Ovary (tissue), 3 donors: Measurements from ENCODE around the gene MROH8.
"Not testable (repeated sequence)": the region's sequence is repeated elsewhere in the genome, so short reads cannot be mapped to it uniquely, and the experiment has no call there.

ENCODE experiments used
- EP300 ChIP-seq: sonication (generic); formaldehyde crosslinking; IDR thresholded peaks from one replicate; pipeline ENCODE4 v1.6.1; 2017; ENCODE audit warnings: antibody characterized with exemption
- POLR2A ChIP-seq: fragments of 450-650 bp; IDR thresholded peaks from one replicate; pipeline ENCODE4 v1.6.1; 2017; ENCODE audit warnings: antibody characterized with exemption, mild to moderate bottlenecking, moderate library complexity
- TF ChIP-seq, protein P1 (sequence below), 3 donors: fragments of 450-650 bp in 2 of 3; fragments of 200-600 bp in 1 of 3; IDR thresholded peaks; one replicate each; pipeline versions ENCODE4 v1.5.1 to v1.8.0; 2016 to 2022; ENCODE audit warnings: antibody characterized with exemption in 3 of 3, mild to moderate bottlenecking in 1 of 3
- donor health status: DM: no; HTN: no; CAD: no.

- TF ChIP-seq, protein P1, sequence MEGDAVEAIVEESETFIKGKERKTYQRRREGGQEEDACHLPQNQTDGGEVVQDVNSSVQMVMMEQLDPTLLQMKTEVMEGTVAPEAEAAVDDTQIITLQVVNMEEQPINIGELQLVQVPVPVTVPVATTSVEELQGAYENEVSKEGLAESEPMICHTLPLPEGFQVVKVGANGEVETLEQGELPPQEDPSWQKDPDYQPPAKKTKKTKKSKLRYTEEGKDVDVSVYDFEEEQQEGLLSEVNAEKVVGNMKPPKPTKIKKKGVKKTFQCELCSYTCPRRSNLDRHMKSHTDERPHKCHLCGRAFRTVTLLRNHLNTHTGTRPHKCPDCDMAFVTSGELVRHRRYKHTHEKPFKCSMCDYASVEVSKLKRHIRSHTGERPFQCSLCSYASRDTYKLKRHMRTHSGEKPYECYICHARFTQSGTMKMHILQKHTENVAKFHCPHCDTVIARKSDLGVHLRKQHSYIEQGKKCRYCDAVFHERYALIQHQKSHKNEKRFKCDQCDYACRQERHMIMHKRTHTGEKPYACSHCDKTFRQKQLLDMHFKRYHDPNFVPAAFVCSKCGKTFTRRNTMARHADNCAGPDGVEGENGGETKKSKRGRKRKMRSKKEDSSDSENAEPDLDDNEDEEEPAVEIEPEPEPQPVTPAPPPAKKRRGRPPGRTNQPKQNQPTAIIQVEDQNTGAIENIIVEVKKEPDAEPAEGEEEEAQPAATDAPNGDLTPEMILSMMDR (IDR thresholded peaks at IDR 0.05), result not testable (repeated sequence)
- not testable (repeated sequence) for TF ChIP-seq POLR2A, EP300
These were observed 109.8 kb downstream of the MROH8 start for GRCh38 chr20:37069563-37069962.
